ENCODE data around the gene MRPS15. TPM values are rescaled to one million over a fixed set of nuclear protein-coding genes. Genes with fewer than 3 reads are reported as not detected.

Gene MRPS15
- total RNA-seq, 1 experiment from 2014 or later: 77.7 TPM

DNA sequence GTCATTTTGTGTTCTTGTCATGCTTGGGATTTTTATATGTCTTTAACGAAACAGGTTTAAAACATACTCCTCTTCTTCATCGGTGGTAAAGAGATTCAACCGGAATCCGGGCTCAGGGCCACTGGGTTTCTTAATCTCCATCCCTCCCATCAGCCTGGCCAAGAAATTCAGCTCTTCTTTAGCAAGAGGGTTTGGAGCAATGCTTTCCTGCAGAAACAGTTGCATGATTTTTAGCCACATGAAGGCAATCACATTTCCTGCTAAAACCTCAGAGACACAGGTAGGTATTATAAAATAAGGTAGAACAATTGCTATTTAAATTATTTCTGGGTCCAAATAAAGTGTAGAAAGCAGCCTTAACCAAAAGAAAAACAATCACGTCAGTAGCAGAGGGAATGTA is 43.8 kb downstream of the MRPS15 start:
- no peak for DNase-seq (ENCODE audit: low read depth)

DNA sequence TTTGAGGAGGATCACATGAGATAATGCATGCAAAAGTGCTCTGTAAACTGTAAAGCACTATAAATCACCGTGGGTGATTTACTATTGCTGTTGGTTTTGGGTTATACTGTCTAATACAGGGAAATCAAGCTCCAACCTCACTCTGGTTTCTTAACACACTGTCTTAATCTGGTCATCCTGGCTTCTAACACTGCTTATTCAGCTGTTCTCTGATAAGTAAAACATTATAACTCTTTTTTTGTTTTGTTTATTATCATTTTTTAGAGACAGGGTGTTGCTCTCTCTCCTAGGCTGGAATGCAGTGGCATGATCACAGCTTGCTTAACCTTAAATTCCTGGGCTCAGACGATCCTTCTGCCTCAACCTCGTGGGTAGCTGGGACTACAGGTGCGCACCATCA is 44.6 kb downstream of the MRPS15 start:
- DNase-seq (ENCODE audit: low read depth): no peak

- no peak for DNase-seq (ENCODE audit: low read depth)
These were observed 45.0 kb downstream of the MRPS15 start for GRCh38 chr1:36419140-36419539.

DNA sequence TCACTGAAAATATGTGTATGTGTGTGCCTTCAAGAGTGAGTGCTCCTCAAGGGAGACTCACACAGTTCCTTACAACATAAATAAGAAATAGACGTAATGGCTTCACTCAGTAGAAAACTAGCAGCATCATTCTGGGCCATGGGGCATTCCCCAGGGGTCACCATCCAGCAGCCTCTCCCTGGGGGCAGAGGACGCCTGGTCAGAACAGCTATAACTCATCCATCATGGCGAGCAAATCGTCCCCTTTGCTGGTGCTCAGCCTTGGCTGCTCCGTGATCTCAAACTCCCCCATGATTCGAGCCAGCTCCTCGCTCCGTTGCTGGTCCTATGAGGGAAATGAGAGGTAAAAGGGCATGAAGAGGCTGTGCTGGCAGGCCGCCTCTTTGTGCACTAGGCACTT is 46.3 kb downstream of the MRPS15 start:
- no peak for DNase-seq (ENCODE audit: low read depth)

- DNase-seq (ENCODE audit: low read depth): no peak
These were observed 48.4 kb downstream of the MRPS15 start for GRCh38 chr1:36415661-36416326.

DNA sequence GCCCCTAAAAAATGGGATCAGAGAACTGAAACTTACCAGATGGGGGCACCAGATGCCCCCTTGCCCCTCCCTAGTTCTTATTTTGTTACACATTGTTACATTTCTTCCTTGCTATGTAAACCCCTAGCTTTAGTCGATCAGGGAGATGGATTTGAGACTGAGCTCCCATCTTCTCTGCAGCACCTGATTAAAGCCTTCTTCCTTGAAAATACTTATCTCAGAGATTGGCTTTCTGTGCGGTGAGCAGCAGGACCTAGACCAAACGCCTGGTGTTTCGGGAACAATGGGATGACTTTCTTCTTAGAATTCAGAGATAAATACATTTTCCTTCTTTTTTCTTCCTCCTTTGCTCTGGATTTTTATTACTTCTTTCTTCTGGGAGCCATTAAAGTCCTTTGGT is 49.8 kb downstream of the MRPS15 start:
- DNase-seq (ENCODE audit: low read depth): no peak

- DNase-seq (ENCODE audit: low read depth): peak; percentile 43
These were observed 52.2 kb downstream of the MRPS15 start for GRCh38 chr1:36411674-36412648.

- DNase-seq (ENCODE audit: low read depth): peak; percentile 65
These were observed 55.7 kb downstream of the MRPS15 start for GRCh38 chr1:36408479-36408878.

- DNase-seq (ENCODE audit: low read depth): no peak
These were observed 57.7 kb downstream of the MRPS15 start for GRCh38 chr1:36406440-36406839.

Other genes with a start within 250 kb of the MRPS15 start
- 57.4 and 76.3 TPM in 2 replicates for gene THRAP3, start 239.9 kb downstream of the MRPS15 start, total RNA-seq (2014; rRNA removed; shearing (Covaris generic))
- gene SH3D21, start 158.0 kb downstream of the MRPS15 start, total RNA-seq (2014; rRNA removed; shearing (Covaris generic)): 0.89 and 1.1 TPM in 2 replicates
- gene EVA1B, start 140.7 kb downstream of the MRPS15 start, total RNA-seq (2014; rRNA removed; shearing (Covaris generic)): 28.1 and 44.1 TPM in 2 replicates
- 18.2 and 31.1 TPM in 2 replicates for gene STK40, start 78.5 kb downstream of the MRPS15 start, total RNA-seq (2014; rRNA removed; shearing (Covaris generic))
- 5.1 and 10.3 TPM in 2 replicates for gene LSM10, start 66.5 kb downstream of the MRPS15 start, total RNA-seq (2014; rRNA removed; shearing (Covaris generic))
- 6.3 and 16.9 TPM in 2 replicates for gene OSCP1, start 13.9 kb downstream of the MRPS15 start, total RNA-seq (2014; rRNA removed; shearing (Covaris generic))
- gene CSF3R, start 18.5 kb upstream of the MRPS15 start, total RNA-seq (2014; rRNA removed; shearing (Covaris generic)): not detected in 2 replicates

All from Daoy (cell line).